Middle frontal gyrus (tissue), 1 donor: Measurements from ENCODE around the gene SERGEF.
"Not testable (repeated sequence)": the region's sequence is repeated elsewhere in the genome, so short reads cannot be mapped to it uniquely, and the experiment has no call there.

Experiments used
- DNase-seq: peaks from one replicate; pipeline ENCODE4 v3.0.0-alpha.2; 2015; ENCODE audit warnings: low spot score; ENCODE audit errors: extremely low spot score

SERGEF gene

GRCh38 chr11:18000760-18001159 is 12.1 kb downstream of the SERGEF start:
- no peak for DNase-seq

- DNase-seq = not testable (repeated sequence)
These were observed 12.7 kb downstream of the SERGEF start for GRCh38 chr11:18000128-18000527.

GRCh38 chr11:17992916-17993315 is 19.9 kb downstream of the SERGEF start:
- no peak for DNase-seq

GRCh38 chr11:17991783-17992433 is 20.9 kb downstream of the SERGEF start:
- DNase-seq = peak; percentile 28

- no peak for DNase-seq
These were observed 23.5 kb downstream of the SERGEF start for GRCh38 chr11:17989306-17989705.

- DNase-seq = no peak
These were observed 24.4 kb downstream of the SERGEF start for GRCh38 chr11:17988465-17988864.

- DNase-seq = no peak
These were observed 25.0 kb downstream of the SERGEF start for GRCh38 chr11:17987826-17988225.

- DNase-seq = no peak
These were observed 26.1 kb downstream of the SERGEF start for GRCh38 chr11:17986711-17987220.

- no peak for DNase-seq
These were observed 26.7 kb downstream of the SERGEF start for GRCh38 chr11:17986007-17986710.

- DNase-seq = peak; percentile 30
These were observed 27.3 kb downstream of the SERGEF start for GRCh38 chr11:17985517-17985916.

GRCh38 chr11:17983569-17983968 is 29.3 kb downstream of the SERGEF start:
- DNase-seq = no peak

GRCh38 chr11:17979770-17980371 is 33.0 kb downstream of the SERGEF start:
- DNase-seq = no peak

GRCh38 chr11:17978553-17979287 is 34.1 kb downstream of the SERGEF start:
- DNase-seq = no peak

- DNase-seq = no peak
These were observed 36.2 kb downstream of the SERGEF start for GRCh38 chr11:17976651-17977050.

GRCh38 chr11:17974246-17974645 is 38.6 kb downstream of the SERGEF start:
- DNase-seq = no peak

- DNase-seq = peak; percentile 74
These were observed 39.9 kb downstream of the SERGEF start for GRCh38 chr11:17972987-17973386.

- no peak for DNase-seq
These were observed 44.6 kb downstream of the SERGEF start for GRCh38 chr11:17968206-17968605.

GRCh38 chr11:17967661-17968060 is 45.2 kb downstream of the SERGEF start:
- no peak for DNase-seq

GRCh38 chr11:17960091-17960490 is 52.8 kb downstream of the SERGEF start:
- DNase-seq = no peak

GRCh38 chr11:17958446-17958845 is 54.4 kb downstream of the SERGEF start:
- DNase-seq = no peak

GRCh38 chr11:17954395-17955252 is 58.2 kb downstream of the SERGEF start:
- no peak for DNase-seq
